SW480 (cell line): ENCODE results near the gene SPIC.

Source experiments
- DNase-seq: peaks from one replicate; pipeline ENCODE4 v3.0.0-alpha.2; 2016; ENCODE audit warnings: low spot score

SPIC gene

GRCh38 chr12:101536069-101536674, 61.0 kb downstream of the SPIC start:
- no peak for DNase-seq
